ENCODE results near the gene SPON1. TPM values are rescaled to one million over a fixed set of nuclear protein-coding genes. Genes with fewer than 3 reads are reported as not detected.

SPON1 gene
- total and polyA plus RNA-seq, 2 experiments from 2014 or later = 2.9 to 6.4 TPM

GRCh38 chr11:14224395-14224794 lies 261.9 kb downstream of the SPON1 start:
- H3K27ac ChIP-seq (ENCODE audit: low read depth) = no peak overlapping the region
- Mint-ChIP-seq H3K27ac (no peak overlapping the region), H3K27me3 (ENCODE audit: insufficient read depth, low read depth, poor library complexity) (peaks cover 8% of the 10 kb centered on the region), H3K4me3 (no peak overlapping the region), H3K36me3 (ENCODE audit: low read depth) (no peaks in the 10 kb centered on the region), H3K9me3 (peaks cover 3% of the 10 kb centered on the region; the same call in 1 of the 3 replicates), H3K4me1 (peaks cover 28% of the 10 kb centered on the region)
- no peaks in the 10 kb centered on the region for H3K27me3 ChIP-seq (ENCODE audit: insufficient read depth)
- peak overlapping the region; percentile 64 for H3K4me2 ChIP-seq
- no peak overlapping the region for H2AFZ ChIP-seq
- no peaks in the 10 kb centered on the region for H3F3A ChIP-seq (replicated peaks; ENCODE audit: low read depth)
- 0 out of 2 replicates have a peak, but pooled peaks cover 8% of the 10 kb centered on the region for H3K9me2 ChIP-seq (ENCODE audit: insufficient read depth)
- peaks cover 5% of the 10 kb centered on the region; the same call in 1 of the 2 replicates for H3K36me3 ChIP-seq (ENCODE audit: insufficient read depth)
- H3K4me1 ChIP-seq (ENCODE audit: insufficient read depth) = peaks cover 38% of the 10 kb centered on the region
- ATAC-seq = no peak
- TF ChIP-seq CREB1 (CRISPR knock-in tag; IDR thresholded peaks at IDR 0.05; ENCODE audit: low read depth) (no peak), EZH2phosphoT487 (IDR thresholded peaks at IDR 0.05; ENCODE audit: unreplicated experiment) (no peak), NANOG (IDR thresholded peaks at IDR 0.05; ENCODE audit: borderline replicate concordance) (no peak), ZNF114 (CRISPR knock-in tag; IDR thresholded peaks at IDR 0.05) (no peak)
- DNase-seq (ENCODE audit: low spot score) = peak; percentile 23
- no peaks in the 10 kb centered on the region for H4K20me1 ChIP-seq (replicated peaks; ENCODE audit: insufficient read depth)
- no peaks in the 10 kb centered on the region for H3K79me2 ChIP-seq (replicated peaks; ENCODE audit: insufficient read depth)
- 0 out of 2 replicates have a peak overlapping the region, but pooled peaks have one; percentile 16 for H3K4me3 ChIP-seq

- Histone ChIP-seq H3F3A (replicated peaks; ENCODE audit: low read depth) (no peaks in the 10 kb centered on the region), H3K79me2 (replicated peaks; ENCODE audit: insufficient read depth) (no peaks in the 10 kb centered on the region), H3K36me3 (ENCODE audit: insufficient read depth) (peaks cover 5% of the 10 kb centered on the region; the same call in 1 of the 2 replicates), H4K20me1 (replicated peaks; ENCODE audit: insufficient read depth) (no peaks in the 10 kb centered on the region), H2AFZ (no peak overlapping the region), H3K27ac (ENCODE audit: low read depth) (no peak overlapping the region), H3K4me3 (no peak overlapping the region), H3K4me1 (ENCODE audit: insufficient read depth) (peaks cover 47% of the 10 kb centered on the region), H3K4me2 (no peak overlapping the region), H3K27me3 (ENCODE audit: insufficient read depth) (no peaks in the 10 kb centered on the region), H3K9me2 (ENCODE audit: insufficient read depth) (0 out of 2 replicates have a peak, but pooled peaks cover 8% of the 10 kb centered on the region)
- peaks cover 3% of the 10 kb centered on the region; the same call in 1 of the 3 replicates for H3K9me3 Mint-ChIP-seq
- peaks cover 40% of the 10 kb centered on the region for H3K4me1 Mint-ChIP-seq
- H3K27me3 Mint-ChIP-seq (ENCODE audit: insufficient read depth, low read depth, poor library complexity) = peaks cover 8% of the 10 kb centered on the region
- H3K36me3 Mint-ChIP-seq (ENCODE audit: low read depth) = no peaks in the 10 kb centered on the region
- ATAC-seq (no peak), DNase-seq (ENCODE audit: low spot score) (no peak)
- H3K27ac Mint-ChIP-seq = no peak overlapping the region
- H3K4me3 Mint-ChIP-seq = no peak overlapping the region
- TF ChIP-seq CTCF (conservative IDR thresholded peaks at IDR 0.05; ENCODE audit: low read depth in 2 of 2) = no peak
- no peak for TF ChIP-seq NANOG (IDR thresholded peaks at IDR 0.05; ENCODE audit: borderline replicate concordance)
- TF ChIP-seq CREB1 (CRISPR knock-in tag; IDR thresholded peaks at IDR 0.05; ENCODE audit: low read depth) = no peak
- TF ChIP-seq JUNB (IDR thresholded peaks at IDR 0.05; ENCODE audit: unreplicated experiment) = no peak
- TF ChIP-seq ZNF114 (CRISPR knock-in tag; IDR thresholded peaks at IDR 0.05) = no peak
- no peak for TF ChIP-seq ZNF331 (CRISPR knock-in tag; IDR thresholded peaks at IDR 0.05; ENCODE audit: low read depth)
- TF ChIP-seq ETS1 (IDR thresholded peaks at IDR 0.05) = no peak
- no peak for TF ChIP-seq EZH2phosphoT487 (IDR thresholded peaks at IDR 0.05; ENCODE audit: unreplicated experiment)
- TF ChIP-seq REST (IDR thresholded peaks at IDR 0.05; ENCODE audit: unreplicated experiment) = no peak
- TF ChIP-seq STAT1 (IDR thresholded peaks at IDR 0.05; ENCODE audit: unreplicated experiment) = no peak
Observed at GRCh38 chr11:14225666-14226065, 263.1 kb downstream of the SPON1 start.
